ENCODE results near the gene C3orf52.

- TF ChIP-seq CTCF (conservative IDR thresholded peaks at IDR 0.05; ENCODE audit: low read depth in 2 of 2) (no peak), REST (IDR thresholded peaks at IDR 0.05; ENCODE audit: unreplicated experiment) (no peak), POLR2AphosphoS5 (IDR thresholded peaks at IDR 0.05; ENCODE audit: low read depth) (no peak), EZH2 (IDR thresholded peaks at IDR 0.05; ENCODE audit: low read depth, unreplicated experiment) (no peak)
Observed at GRCh38 chr3:112078125-112079083, 7.8 kb upstream of the C3orf52 start.

All from GM23338 (cell line).